GM21390 (cell line): Measurements from ENCODE around the gene HTD2.
"Not testable (repeated sequence)": the region's sequence is repeated elsewhere in the genome, so short reads cannot be mapped to it uniquely, and the experiment has no call there.

Source experiments
- ATAC-seq: cut with Tn5 transposase; IDR thresholded peaks from one replicate; pipeline ENCODE4 v1.9.1; 2021; ENCODE audit not compliant: unreplicated experiment

Gene HTD2

DNA sequence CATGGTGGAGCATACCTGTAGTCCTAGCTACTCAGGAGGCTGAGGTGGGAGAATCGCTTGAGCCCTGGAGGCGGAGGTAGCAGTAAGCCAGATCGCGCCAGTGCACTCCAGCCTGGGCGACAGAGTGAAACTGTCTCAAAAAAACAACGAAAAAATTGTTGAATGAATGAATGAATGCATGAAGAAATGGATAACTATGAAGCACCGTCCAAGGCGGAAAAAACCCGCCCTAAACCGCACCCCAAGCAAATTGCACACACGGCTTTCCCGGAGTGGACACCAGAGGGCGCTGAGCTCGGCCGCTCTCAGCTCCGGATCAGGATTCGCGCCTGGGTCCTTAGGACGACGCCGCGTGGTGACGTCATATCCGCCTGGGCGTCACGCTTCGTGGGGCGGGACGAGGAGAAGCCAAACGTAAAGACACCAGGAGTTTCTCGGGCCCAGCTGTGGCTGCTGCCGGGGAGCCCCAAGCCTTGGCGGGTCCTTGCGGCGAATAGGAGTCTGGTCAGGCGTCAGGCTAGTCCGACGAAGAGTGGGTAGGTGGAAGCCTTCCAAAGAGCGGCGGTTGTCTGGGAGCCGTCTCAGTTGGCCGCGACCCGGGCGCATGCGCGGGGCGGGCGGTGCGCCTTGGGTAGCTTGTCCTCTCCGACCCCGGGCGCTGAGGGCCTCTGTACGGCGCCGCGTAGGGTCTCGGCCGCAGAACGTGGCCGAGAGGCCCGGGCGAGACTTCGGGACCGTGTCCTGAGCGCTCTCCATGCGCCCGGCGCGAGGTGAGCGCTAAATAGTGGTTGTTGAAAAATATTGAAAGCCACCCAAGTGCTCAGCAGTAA, at the start of gene HTD2, which contains the start of gene RPP14:
HTD2 (plus strand) TSS at position 639 of the 830 bp plus-strand sequence. CDS start 11,094 bp downstream, outside the sequence.
RPP14 (plus strand) TSS at position 364 of the 830 bp plus-strand sequence. CDS start 4,085 bp downstream, outside the sequence.
- ATAC-seq, result peak; percentile 90

DNA sequence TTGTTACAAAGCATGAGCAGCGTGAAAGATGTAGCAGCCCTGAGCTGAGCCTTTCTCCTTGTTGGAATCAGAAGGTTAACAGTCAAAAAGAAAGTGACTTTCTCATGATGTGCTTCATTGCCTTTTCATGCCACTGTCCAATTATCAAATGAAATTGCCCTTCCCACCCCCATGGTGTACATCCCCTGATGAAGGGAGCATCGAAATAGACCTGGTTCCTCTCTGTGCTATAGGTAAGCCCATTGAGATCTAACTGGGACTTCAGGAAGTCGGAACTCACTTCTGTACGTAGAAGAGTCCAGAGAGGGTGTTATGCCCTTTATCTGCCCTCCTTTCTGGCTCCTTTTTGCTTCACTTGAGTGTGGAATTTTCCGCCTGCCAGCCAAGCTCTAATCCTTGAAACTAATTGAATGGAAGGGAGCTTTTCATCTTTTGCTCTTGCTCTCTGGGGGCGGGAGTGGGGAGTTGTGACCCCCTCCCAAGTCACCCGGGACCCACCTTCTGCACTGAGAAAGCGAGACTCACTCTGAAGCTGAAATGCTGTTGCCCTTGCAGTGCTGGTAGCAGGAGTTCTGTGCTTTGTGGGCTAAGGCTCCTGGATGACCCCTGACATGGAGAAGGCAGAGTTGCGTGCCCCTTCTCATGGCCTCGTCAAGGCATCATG, 47.8 kb upstream of the HTD2 start:
- ATAC-seq, result no peak

DNA sequence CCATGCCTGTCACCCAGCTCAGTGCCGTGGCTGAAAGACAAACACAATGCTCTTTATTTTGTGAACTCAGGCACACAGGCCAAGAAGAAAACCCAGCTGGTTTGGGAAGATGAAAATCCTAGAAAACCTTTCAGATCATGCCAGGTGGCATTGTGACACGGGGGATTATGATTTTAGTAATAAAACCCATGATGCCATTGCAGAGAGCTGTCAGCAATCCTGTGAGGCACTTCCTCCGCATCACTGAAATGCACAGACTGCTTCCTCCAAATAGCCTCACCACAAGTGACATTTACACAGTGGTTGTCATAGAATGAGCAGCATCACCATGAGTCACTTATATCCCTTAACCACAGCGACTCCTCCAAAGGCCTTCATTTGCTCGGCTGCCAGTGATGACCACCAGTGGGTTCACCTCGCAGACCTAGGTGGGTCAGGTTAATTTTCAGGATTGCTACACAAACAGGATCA, 46.0 kb upstream of the HTD2 start:
- no peak for ATAC-seq

DNA sequence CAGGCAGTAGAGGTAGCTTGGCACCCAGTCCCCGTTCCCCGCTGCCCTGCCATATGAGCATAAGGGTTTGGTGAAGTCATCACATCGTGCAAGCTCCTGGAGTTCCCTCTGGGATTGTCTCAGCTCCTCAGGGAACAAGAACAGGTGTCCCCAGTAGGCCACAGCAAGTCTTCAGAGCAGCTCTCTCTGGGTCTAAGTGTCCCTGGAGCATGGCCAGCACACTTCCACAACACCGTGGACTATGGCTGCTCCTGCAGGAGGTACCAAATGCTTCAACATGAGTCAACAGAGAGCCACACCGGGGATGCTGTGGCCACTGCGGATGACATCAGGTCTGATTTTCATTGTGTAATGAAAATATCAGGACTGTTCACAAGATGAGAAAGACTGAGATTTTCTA, 45.6 kb upstream of the HTD2 start:
- no peak for ATAC-seq

DNA sequence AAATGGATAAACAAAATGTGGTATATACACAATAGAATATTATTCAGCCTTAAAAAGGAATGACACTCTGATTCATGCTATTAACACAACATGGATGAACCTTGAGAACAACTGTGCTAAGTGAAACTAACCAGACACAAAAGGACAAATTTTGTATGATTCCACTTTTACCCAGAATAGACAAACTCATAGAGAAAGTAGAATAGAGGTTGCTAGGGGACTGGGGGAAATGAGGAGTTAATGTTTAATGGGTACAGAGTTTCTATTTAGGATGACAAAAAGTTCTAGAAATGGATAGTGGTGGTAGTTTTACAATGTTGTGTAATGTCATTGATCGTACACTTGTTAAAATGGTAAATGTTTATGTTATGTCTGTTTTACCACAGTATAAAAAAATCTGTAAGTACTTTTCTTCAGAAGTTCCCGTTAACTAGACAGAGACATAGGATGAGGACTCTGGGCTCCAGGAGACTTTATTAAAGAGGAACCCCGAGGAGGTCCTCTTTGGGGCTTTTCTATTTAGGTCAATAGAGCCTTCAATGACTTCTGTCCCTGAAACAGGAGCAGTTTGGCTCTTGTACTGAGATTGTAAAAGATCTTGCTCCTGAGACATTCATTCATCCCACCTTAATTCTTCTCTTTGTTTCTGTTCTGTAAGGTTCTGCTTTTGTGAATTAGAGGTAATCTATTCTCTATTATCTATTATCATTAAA, 44.2 kb upstream of the HTD2 start:
- ATAC-seq, result peak; percentile 48

DNA sequence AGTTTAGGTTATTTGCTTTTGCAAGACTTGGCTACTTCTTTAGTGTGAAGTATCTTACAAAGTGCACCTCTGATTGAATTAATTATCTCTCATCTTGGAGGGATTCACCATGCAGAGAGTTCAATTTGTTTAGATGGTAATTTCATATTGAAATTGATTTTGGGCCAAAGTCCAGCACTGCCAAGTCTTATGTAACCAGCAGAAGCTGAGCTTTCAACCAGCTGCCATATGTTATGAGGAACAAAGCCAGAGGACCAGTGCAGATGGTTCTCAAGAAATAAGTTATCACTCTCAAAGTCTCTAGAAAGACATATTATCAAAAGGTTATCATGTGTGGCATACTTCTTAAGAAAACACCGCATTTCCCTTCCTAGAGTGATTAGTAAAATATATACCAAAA, 39.7 kb upstream of the HTD2 start:
- no peak for ATAC-seq

DNA sequence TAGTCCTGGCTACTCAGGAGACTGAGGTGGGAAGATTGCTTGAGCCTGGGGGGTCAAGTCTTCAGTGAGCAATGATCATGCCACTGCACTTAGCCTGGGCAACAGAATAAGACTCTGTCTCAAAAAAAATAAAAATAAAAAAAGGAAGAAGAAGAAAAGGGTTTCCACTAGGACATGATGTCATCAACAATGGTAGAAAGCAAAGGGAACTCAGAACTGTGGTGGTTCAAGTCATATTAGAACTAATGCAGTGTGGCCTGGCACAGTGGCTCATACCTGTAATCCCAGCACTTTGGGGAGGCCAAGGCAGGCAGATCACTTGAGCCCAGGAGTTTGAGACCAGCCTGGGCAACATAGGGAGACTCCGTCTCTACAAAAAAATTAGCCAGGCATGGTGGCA, 38.8 kb upstream of the HTD2 start:
- ATAC-seq, result not testable (repeated sequence)

DNA sequence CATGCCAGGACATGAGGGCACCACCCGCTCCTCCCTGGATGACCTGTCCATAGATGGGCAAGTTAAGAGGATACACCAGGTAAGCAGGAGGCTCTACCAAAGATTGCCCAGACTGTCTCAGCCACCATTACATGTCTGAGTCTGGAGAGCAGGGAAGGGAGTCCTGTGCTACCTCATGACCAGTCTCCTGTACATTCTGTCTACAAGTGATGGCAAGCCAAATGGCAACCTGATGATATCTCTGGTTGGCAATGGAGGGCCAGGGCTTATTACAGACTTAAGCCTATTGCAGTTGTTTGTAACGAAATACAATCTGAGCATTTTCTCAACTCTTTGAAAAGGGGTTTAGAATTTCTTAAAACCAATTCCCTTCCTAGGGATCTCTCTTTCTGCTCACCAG, 37.0 kb upstream of the HTD2 start:
- no peak for ATAC-seq

DNA sequence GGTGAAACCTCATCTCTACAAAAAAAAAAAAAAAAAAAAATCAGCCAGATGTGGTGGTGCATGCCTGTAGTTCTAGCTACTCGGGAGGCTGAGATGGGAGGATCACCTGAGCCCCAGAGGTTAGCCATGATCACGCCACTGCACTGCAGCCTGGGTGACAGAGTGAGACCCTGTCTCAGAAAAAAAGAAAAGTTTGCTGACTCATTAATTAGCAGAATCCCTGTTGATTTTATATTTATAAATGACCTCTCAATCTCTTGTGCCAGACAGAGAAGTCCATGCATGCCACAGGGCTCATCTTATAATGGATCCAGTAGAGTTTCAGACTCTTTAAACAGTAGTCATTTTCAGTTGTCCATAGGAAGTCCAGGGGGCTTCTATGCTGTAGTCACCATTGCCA, 35.8 kb upstream of the HTD2 start:
- ATAC-seq, result no peak

DNA sequence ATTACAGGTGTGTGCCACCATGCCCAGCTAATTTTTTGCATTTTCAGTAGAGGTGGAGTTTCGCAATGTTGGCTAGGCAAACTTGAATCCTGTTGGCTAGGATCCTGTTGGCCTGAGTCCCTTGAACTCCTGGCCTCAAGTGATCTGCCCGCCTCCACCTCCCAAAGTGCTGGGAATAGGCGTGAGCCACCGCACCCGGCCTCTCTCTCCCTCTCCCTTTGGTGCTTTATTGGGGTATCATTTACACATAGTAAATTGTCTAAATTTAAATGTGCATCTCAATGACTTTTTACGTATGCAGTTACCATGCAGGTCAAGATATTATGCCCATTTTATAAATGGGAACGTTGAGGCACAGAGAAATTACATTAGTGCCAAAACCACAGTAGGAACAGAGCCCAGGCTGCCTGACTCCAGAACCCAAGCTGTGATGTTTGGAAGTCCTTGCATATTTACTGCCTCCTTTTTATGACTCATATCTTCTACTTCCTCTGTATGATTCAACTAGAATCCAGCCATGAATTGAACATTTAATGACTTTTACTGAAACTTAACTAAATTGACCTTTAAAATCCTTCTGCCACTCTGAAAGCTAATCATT, 34.3 kb upstream of the HTD2 start:
- ATAC-seq, result no peak

DNA sequence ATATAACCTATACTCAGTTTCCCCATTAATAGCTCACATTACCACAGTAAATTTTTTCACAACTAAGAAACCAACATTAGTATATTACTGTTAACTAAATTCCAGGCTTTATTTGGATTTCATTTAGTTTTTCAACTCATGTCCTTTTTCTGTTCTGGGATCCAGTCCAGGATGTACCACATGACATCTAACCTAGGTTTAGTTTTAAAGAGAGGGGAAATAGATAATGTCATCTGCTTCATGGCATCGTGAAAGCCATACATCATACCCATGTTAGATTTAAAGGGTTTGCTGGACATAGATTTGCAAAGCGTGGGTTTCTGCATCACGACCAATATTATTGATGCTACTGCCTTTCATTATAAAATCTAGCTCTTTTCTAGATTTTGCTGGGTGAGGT, 33.4 kb upstream of the HTD2 start:
- ATAC-seq, result no peak

DNA sequence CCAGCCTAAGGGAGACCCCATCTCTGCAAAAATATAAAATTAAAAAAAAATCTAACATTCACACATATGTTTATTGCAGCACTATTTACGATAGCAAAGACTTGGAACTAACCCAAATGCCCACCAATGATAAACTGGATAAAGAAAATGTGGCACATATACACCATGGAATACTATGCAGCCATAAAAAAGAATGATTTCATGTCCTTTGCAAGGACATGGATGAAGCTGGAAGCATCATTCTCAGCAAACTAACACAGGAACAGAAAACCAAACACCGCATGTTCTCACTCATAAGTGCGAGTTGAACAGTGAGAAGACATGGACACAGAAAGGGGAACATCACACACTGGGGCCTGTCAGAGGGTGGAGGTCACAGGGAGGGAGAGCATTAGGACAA, 33.0 kb upstream of the HTD2 start:
- ATAC-seq, result not testable (repeated sequence)

DNA sequence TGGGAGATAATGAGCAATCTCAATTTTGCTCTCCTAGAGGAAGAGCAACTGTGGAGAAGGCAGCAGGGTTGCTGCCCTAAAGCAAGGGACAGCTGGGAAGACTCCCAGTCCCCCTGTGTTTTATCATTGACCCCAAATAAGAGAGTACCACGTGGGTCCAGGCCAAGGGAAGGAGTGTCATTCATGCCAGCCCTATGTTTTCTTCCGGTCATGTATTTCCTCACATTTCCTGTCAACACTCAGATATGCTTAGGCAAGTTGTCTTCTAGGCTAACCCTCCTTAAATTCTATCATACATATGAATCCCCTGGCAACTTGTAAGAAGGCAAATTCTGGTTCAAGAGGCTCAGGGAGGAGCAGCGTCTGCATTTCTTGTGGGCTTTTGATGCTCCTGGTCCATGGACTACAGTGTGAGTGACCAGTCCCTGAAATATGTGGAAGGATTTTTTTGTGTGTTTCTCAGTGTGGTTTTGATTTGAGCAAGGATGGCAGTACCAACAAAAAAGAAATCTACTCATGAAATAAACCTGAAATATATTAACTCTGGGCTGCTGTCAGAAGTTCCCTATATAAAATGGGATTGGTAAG, 32.2 kb upstream of the HTD2 start:
- ATAC-seq, result no peak

DNA sequence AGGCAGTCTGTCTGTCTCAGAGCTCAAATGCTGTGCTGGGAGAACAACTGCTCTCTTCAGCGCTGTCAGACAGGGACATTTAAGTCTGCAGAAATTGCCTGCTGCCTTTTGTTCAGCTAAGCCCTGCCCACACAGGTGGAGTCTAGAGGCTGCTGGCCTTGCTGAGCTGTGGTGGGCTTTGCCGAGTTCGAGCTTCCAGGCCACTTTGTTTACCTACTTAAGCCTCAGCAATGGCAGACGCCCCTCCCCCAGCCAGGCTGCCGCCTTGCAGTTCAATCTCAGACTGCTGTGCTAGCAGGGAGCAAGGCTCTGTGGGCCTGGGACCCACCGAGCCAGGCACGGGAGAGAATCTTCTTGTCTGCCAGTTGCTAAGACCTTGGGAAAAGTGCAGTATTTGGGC, 25.3 kb upstream of the HTD2 start:
- ATAC-seq, result no peak

DNA sequence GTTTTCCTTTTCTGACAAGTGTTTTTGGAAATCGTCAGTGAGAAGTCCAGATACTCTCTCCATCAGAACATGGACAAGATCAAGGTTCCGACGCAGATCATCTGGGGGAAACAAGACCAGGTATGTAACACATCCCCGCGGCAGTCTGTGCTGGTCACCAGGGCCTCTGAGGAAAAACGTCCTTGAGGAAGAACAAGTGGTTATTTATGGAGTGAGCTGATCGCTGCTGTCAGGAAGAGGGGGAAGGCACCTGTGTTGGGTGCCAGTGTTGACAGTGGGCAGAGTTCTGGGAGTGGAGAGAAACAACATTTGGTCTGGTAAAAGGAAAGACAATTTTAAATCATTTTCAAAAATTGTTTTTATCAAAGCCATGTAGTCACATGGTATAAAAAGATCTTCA, 21.0 kb upstream of the HTD2 start:
- ATAC-seq, result no peak

DNA sequence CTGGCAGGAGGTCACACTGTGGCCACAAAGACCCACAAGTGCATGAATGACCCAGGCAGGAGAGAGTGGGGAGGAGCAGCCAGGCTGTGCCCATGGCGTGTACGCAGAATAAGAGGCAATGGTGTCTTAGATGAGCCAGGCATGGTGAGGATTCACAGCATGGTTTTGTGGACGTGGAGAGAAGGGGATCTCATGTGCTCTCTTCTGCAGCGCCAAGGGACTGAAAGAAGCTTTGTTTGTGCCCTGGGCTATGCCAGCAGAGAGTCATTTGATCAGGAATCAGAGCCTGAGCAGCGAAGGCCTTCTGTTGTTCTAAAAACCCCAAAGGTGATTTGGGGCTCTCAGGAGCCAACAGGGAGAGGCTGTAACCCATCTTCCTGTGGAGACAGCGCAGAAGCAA, 19.0 kb upstream of the HTD2 start:
- ATAC-seq, result no peak

DNA sequence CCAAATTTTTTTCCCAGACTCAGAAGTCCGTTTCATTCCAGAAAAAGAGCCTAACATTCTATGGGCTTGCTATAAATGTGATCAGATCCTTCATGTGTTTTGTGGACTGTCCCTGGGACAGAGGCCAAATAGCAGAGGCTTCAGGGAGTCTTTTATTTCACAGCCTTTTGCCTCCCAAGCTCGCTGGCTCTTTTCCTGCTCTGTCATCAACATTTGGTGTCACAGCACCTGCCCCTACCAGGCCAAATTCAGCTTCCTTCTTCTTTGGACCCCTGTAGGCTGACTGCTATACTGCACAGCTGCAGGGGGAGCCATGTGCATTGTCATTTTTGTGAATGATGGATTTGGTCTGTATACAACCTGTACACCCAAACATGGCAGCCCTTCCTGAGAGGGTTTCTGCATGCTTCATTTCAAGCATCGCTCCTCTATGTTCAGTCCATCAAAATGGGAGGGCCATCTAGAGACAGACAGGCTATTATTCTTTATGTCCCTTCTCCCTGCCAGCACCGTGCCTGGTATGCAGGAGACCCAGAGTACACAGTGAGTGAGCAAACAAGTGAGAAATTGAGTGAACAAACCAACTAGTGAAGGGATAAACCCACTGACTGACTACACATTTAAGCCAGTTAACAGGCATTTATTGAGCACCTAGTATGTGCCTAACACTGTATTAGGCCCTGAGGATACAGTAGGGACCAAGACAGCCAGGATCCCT, 18.1 kb upstream of the HTD2 start:
- no peak for ATAC-seq

DNA sequence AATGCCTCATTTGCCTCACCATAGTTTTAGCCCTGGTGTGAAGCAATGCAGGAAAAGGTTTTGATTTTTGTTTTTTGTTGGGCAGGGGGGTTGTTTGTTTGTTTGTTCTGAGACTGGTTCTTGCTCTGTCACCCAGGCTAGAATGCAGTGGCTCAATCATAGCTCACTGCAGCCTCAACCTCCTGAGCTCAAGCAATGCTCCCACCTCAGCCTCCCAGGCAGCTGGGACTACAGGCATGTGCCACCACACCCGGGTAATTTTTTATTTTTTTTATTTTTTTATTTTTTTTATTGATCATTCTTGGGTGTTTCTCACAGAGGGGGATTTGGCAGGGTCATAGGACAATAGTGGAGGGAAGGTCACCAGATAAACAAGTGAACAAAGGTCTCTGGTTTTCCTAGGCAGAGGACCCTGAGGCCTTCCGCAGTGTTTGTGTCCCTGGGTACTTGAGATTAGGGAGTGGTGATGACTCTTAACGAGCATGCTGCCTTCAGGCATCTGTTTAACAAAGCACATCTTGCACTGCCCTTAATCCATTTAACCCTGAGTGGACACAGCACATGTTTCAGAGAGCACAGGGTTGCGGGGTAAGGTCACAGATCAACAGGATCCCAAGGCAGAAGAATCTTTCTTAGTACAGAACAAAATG, 17.2 kb upstream of the HTD2 start:
- ATAC-seq, result not testable (repeated sequence)

DNA sequence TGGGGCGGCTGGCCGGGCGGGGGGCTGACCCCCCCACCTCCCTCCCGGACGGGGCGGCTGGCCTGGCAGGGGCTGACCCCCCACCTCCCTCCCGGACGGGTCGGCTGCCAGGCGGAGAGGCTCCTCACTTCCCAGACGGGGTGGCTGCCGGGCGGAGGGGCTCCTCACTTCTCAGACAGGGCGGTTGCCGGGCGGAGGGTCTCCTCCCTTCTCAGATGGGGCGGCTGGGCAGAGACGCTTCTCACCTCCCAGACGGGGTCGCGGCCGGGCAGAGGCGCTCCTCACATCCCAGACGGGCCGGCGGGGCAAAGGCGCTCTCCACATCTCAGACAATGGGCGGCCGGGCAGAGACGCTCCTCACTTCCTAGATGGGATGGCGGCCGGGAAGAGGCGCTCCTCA, 15.9 kb upstream of the HTD2 start:
- ATAC-seq, result not testable (repeated sequence)
